SU-DHL-6 (cell line): ENCODE data around the gene ATIC.

ENCODE experiments used
- EZH2phosphoT487 ChIP-seq: fragments of 200-600 bp; sonication (generic), shearing (Covaris generic); conservative IDR thresholded peaks from 2 replicates; pipeline ENCODE4 v1.6.1; 2018; ENCODE audit warnings: mild to moderate bottlenecking, antibody characterized with exemption, low read length, moderate library complexity, mixed read lengths
- TF ChIP-seq, protein P1 (sequence below): fragments of 200-600 bp; sonication (generic); IDR thresholded peaks from one replicate; pipeline ENCODE4 v1.5.1; 2017; ENCODE audit warnings: antibody characterized with exemption, mild to moderate bottlenecking, low read length, moderate library complexity; ENCODE audit not compliant: insufficient read depth, poor library complexity, severe bottlenecking

GRCh38 chr2:215358891-215359575 lies 47.2 kb downstream of the ATIC start:
- TF ChIP-seq, protein P1, sequence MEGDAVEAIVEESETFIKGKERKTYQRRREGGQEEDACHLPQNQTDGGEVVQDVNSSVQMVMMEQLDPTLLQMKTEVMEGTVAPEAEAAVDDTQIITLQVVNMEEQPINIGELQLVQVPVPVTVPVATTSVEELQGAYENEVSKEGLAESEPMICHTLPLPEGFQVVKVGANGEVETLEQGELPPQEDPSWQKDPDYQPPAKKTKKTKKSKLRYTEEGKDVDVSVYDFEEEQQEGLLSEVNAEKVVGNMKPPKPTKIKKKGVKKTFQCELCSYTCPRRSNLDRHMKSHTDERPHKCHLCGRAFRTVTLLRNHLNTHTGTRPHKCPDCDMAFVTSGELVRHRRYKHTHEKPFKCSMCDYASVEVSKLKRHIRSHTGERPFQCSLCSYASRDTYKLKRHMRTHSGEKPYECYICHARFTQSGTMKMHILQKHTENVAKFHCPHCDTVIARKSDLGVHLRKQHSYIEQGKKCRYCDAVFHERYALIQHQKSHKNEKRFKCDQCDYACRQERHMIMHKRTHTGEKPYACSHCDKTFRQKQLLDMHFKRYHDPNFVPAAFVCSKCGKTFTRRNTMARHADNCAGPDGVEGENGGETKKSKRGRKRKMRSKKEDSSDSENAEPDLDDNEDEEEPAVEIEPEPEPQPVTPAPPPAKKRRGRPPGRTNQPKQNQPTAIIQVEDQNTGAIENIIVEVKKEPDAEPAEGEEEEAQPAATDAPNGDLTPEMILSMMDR = no peak
- no peak for TF ChIP-seq EZH2phosphoT487
